Endothelial cell of umbilical vein (primary cell): Measurements from ENCODE around the gene TSPAN18. TPM values are rescaled to one million over a fixed set of nuclear protein-coding genes. Genes with fewer than 3 reads are reported as not detected.

Experiments
- Bru-seq: library from RNA; stranded (reverse); fragments of 400-500 nt; gene quantifications from one replicate; lab custom pipeline; 2021; lab: Mats Ljungman, UMichigan
- BruChase-seq, 2 experiments: library from RNA; stranded (reverse); fragments of 400-500 nt; gene quantifications; one replicate each; lab custom pipeline; 2021; lab: Mats Ljungman, UMichigan
- BruUV-seq: library from RNA; stranded (reverse); fragments of 400-500 nt; replicated peaks from 2 replicates; lab custom pipeline; 2021; lab: Mats Ljungman, UMichigan
- CTCF ChIA-PET: fragments of 300-600, 350-600 bp; sonication (Branson Sonifier 250); formaldehyde crosslinking; loops from one replicate; lab custom pipeline; 2021; ENCODE audit warnings: antibody characterized with exemption, inconsistent platforms; lab: Charles Lee
- POLR2A ChIA-PET: fragments of 300-600, 350-600 bp; sonication (Branson Sonifier 250); formaldehyde crosslinking; loops from one replicate; lab custom pipeline; 2021; ENCODE audit warnings: antibody characterized with exemption, inconsistent platforms; lab: Charles Lee
- DNase-seq: peaks from one replicate; pipeline ENCODE4 v3.0.0-alpha.2; 2011; ENCODE audit warnings: low read depth, low spot score
- FAIRE-seq: peaks from 2 replicates; lab custom pipeline; 2011; peaks lifted over from hg19 to GRCh38; lab: Jason Lieb, UNC
- H2AFZ ChIP-seq: 2 replicates; pipeline ENCODE4 v1.6.0; 2012; ENCODE audit warnings: low read depth, low read length, control low read depth, inconsistent platforms
- H3K27ac ChIP-seq: 2 replicates; pipeline ENCODE4 v1.5.1; 2011; ENCODE audit warnings: low read depth, mild to moderate bottlenecking, control low read depth, low read length, moderate library complexity; ENCODE audit not compliant: insufficient read depth
- H3K27me3 ChIP-seq, 2 experiments: 2 replicates each; pipeline versions ENCODE4 v1.6.0 to v1.6.1; 2011; ENCODE audit warnings: low read length in 2 of 2, mixed read lengths in 1 of 2; ENCODE audit not compliant: control insufficient read depth in 2 of 2, insufficient read depth in 2 of 2
- H3K36me3 ChIP-seq, 2 experiments: 2 replicates in 1 of 2; 3 replicates in 1 of 2; pipeline ENCODE4 v1.5.1; 2011; ENCODE audit warnings: low read length in 2 of 2, mild to moderate bottlenecking in 1 of 2, moderate library complexity in 1 of 2; ENCODE audit not compliant: control insufficient read depth in 2 of 2, insufficient read depth in 2 of 2; ENCODE audit errors: extremely low read depth in 1 of 2
- H3K4me1 ChIP-seq: 3 replicates; pipeline ENCODE4 v1.5.1; 2011; ENCODE audit warnings: mild to moderate bottlenecking, low read length; ENCODE audit not compliant: control insufficient read depth, insufficient read depth; ENCODE audit errors: extremely low read depth
- H3K4me2 ChIP-seq: 2 replicates; pipeline ENCODE4 v1.6.1; 2011; ENCODE audit warnings: low read length, control low read depth, mixed read lengths; ENCODE audit not compliant: insufficient read depth
- H3K4me3 ChIP-seq, 3 experiments: fragments of 200-600 bp in 1 of 3; sonication (generic), shearing (Covaris generic) in 1 of 3; replicated peaks in 1 of 3; 2 replicates each; pipeline ENCODE4 v1.5.1; 2011 to 2016; ENCODE audit warnings: control low read depth in 3 of 3, low read length in 3 of 3, mild to moderate bottlenecking in 2 of 3, inconsistent platforms in 1 of 3, low read depth in 1 of 3, moderate library complexity in 1 of 3; ENCODE audit not compliant: insufficient read depth in 1 of 3
- H3K79me2 ChIP-seq: 2 replicates; pipeline ENCODE4 v1.6.0; 2012; ENCODE audit warnings: low read length, inconsistent platforms; ENCODE audit not compliant: control insufficient read depth, insufficient read depth
- H3K9ac ChIP-seq: replicated peaks from 2 replicates; pipeline ENCODE3; 2011; ENCODE audit warnings: low read length, control low read depth; ENCODE audit not compliant: insufficient read depth; ENCODE audit errors: extremely low read depth
- H3K9me1 ChIP-seq: replicated peaks from 3 replicates; pipeline ENCODE4 v1.6.0; 2011; ENCODE audit warnings: mild to moderate bottlenecking, low read length; ENCODE audit not compliant: control insufficient read depth, insufficient read depth; ENCODE audit errors: extremely low read depth
- H3K9me3 ChIP-seq: replicated peaks from 2 replicates; pipeline ENCODE4 v1.5.1; 2012; ENCODE audit warnings: low read length, inconsistent platforms; ENCODE audit not compliant: control insufficient read depth, insufficient read depth
- H4K20me1 ChIP-seq: replicated peaks from 2 replicates; pipeline ENCODE3; 2011; ENCODE audit warnings: mild to moderate bottlenecking, low read length; ENCODE audit not compliant: control insufficient read depth, insufficient read depth; ENCODE audit errors: extremely low read depth
- CTCF ChIP-seq, 2 donors: IDR thresholded peaks; 1 replicate in 1 of 2; 2 replicates in 1 of 2; pipeline ENCODE4 v1.5.1; 2011; ENCODE audit warnings: low read length in 2 of 2, mild to moderate bottlenecking in 2 of 2, moderate library complexity in 2 of 2, control low read depth in 1 of 2, inconsistent platforms in 1 of 2, low read depth in 1 of 2; ENCODE audit not compliant: insufficient read depth in 1 of 2; ENCODE audit errors: extremely low read depth in 1 of 2
- EZH2 ChIP-seq: IDR thresholded peaks from 2 replicates; pipeline ENCODE4 v1.6.1; 2012; ENCODE audit warnings: borderline replicate concordance, low read depth, mild to moderate bottlenecking, moderate library complexity, low read length, inconsistent platforms; ENCODE audit not compliant: severe bottlenecking
- FOS ChIP-seq: IDR thresholded peaks from 2 replicates; pipeline ENCODE4 v1.6.1; 2011; ENCODE audit warnings: mild to moderate bottlenecking, low read length, moderate library complexity, borderline replicate concordance; ENCODE audit not compliant: insufficient read depth
- GATA2 ChIP-seq: IDR thresholded peaks from 2 replicates; pipeline ENCODE4 v1.7.0; 2011; ENCODE audit warnings: low read depth, mild to moderate bottlenecking, moderate library complexity, mixed read lengths, low read length; ENCODE audit not compliant: insufficient read length, insufficient read depth
- JUN ChIP-seq: IDR thresholded peaks from 2 replicates; pipeline ENCODE4 v1.6.1; 2011; ENCODE audit warnings: borderline replicate concordance, low read depth; ENCODE audit not compliant: insufficient read length, insufficient read depth
- MAX ChIP-seq: IDR thresholded peaks from 2 replicates; pipeline ENCODE4 v1.6.1; 2011; ENCODE audit not compliant: insufficient read depth, insufficient read length
- MYC ChIP-seq: IDR thresholded peaks from one replicate; pipeline ENCODE4 v1.6.1; 2011; ENCODE audit warnings: mild to moderate bottlenecking, low read depth, low read length
- POLR2A ChIP-seq: IDR thresholded peaks from 2 replicates; pipeline ENCODE4 v1.6.1; 2012; ENCODE audit warnings: low read depth, mild to moderate bottlenecking, control low read depth, low read length
- POLR2AphosphoS5 ChIP-seq: IDR thresholded peaks from 2 replicates; pipeline ENCODE4 v1.6.1; 2012; ENCODE audit warnings: low read depth, mild to moderate bottlenecking, control low read depth, low read length, moderate library complexity; ENCODE audit not compliant: insufficient read depth
- dilution Hi-C: fragments of 300-500 bp; cut with MboI; formaldehyde crosslinking; loops from one replicate; pipeline ENCODE4 v1.15.0; 2019; ENCODE audit warnings: low sequenced_read_pairs; ENCODE audit not compliant: extremely low pct_ligation_motif_present
- intact Hi-C: fragments of 100-400 bp; cut with micrococcal nuclease; formaldehyde crosslinking; loops from one replicate; pipeline ENCODE4 v1.10.0; 2022
- long read RNA-seq: library from polyadenylated mRNA; stranded (forward); transcript quantifications from one replicate; pipeline ENCODE4 v2.0.0, GENCODE V29; 2021
- polyA minus RNA-seq, 3 experiments: library from RNA; depleted of rRNA, polyadenylated mRNA; stranded (reverse); fragments of >200 nt; gene quantifications; 1 replicate in 1 of 3; 2 replicates in 2 of 3; pipeline ENCODE4 v1.2.3, GENCODE V29; 2011
- polyA plus RNA-seq, 4 experiments: library from polyadenylated mRNA; depleted of rRNA in 3 of 4; stranded (reverse) in 3 of 4; unstranded in 1 of 4; fragments of >200 nt; gene quantifications; 2 replicates each; pipeline versions ENCODE4 v1.2.1 to v1.2.3, GENCODE V29; 2011 to 2012; ENCODE audit warnings: missing spikeins in 1 of 4
- total RNA-seq: library from RNA; stranded (reverse); gene quantifications from 2 replicates; pipeline ENCODE4 v1.2.3, GENCODE V29; 2021

TSPAN18 gene
- 65.3 and 118 TPM in 2 replicates for total RNA-seq
- polyA plus RNA-seq, result 32.0 and 32.2 TPM in 2 replicates
- polyA plus RNA-seq (2011; cell fraction: cytosol; rRNA removed), result 33.8 and 34.6 TPM in 2 replicates
- polyA plus RNA-seq (2011; cell fraction: nucleus; rRNA removed), result 35.4 and 41.3 TPM in 2 replicates
- 47.4 and 77.2 TPM in 2 replicates for polyA plus RNA-seq (2012)
- polyA minus RNA-seq, result 36.1 and 38.9 TPM in 2 replicates
- polyA minus RNA-seq (2011; cell fraction: cytosol; rRNA and poly(A)+ RNA removed), result not detected
- polyA minus RNA-seq (2011; cell fraction: nucleus; rRNA and poly(A)+ RNA removed), result 37.1 and 37.9 TPM in 2 replicates
- percentile 77 among the genes with signal in this experiment for Bru-seq, nascent RNA
- percentile 65 among the genes with signal in this experiment for BruChase-seq, experiment 1, labeled RNA remaining after a 6-hour chase
- percentile 57 among the genes with signal in this experiment for BruChase-seq, experiment 2, labeled RNA remaining after a 2-hour chase
- long read RNA-seq, transcript TSPAN18-207 (10 exons, 3,316 nt), result major isoform, 13 of 36 reads
- long read RNA-seq, partial matches to known transcripts, result 1 of 36 reads
- long read RNA-seq, other reads (novel, unspliced or antisense), result 22 of 36 reads

- FAIRE-seq, result no peak
- POLR2A ChIA-PET, result no interaction called here
Observed at GRCh38 chr11:44726283-44727113, at the start of gene TSPAN18. TSS of gene TSPAN18 (plus strand) at chr11:44726962. CDS start at chr11:44906417, 179,455 bp downstream.

More at GRCh38 chr11:44726283-44727113, at the start of gene TSPAN18:
- intact Hi-C loops (no loop called here), dilution Hi-C loops (no loop called here)
- BruUV-seq, result no TSS peak
- no peaks in the 10 kb centered on the region for H3K27me3 ChIP-seq
- H3K27ac ChIP-seq, result no peak within 1 kb of the TSS
- H3K79me2 ChIP-seq, result no peaks in the 10 kb centered on the region
- TF ChIP-seq FOS, result no peak
- no peak for TF ChIP-seq GATA2
- TF ChIP-seq POLR2AphosphoS5, result no peak
- TF ChIP-seq MAX, result no peak
- no peak for TF ChIP-seq MYC
- TF ChIP-seq JUN, result no peak
- TF ChIP-seq CTCF (IDR thresholded peaks at IDR 0.05; ENCODE audit: extremely low read depth in 1 of 2, insufficient read depth in 1 of 2, low read depth in 1 of 2, low read length in 2 of 2), result no peak
- TF ChIP-seq EZH2, result no peak
- no peak for TF ChIP-seq POLR2A
- CTCF ChIA-PET, result interaction anchor here (1.0 to 2.6 kb wide), 8 partner anchors 69 to 202 kb away, joined by 3 to 17 read pairs (median 5); no protein-coding TSS in a partner anchor
- no peaks in the 10 kb centered on the region for H3K9me3 ChIP-seq
- no peaks in the 10 kb centered on the region for H3K36me3 ChIP-seq
- H3K9ac ChIP-seq, result peak within 1 kb of the TSS; percentile 52
- no peak for DNase-seq
- peak within 1 kb of the TSS; percentile 51 to 73 (median 61) for H3K4me3 ChIP-seq
- H3K4me1 ChIP-seq, result peaks cover 33% of the 10 kb centered on the region
- H3K9me1 ChIP-seq, result no peaks in the 10 kb centered on the region
- no peaks in the 10 kb centered on the region for H4K20me1 ChIP-seq
- peak within 1 kb of the TSS; percentile 85 for H2AFZ ChIP-seq
- peak within 1 kb of the TSS; percentile 39 for H3K4me2 ChIP-seq
